Right lobe of liver (tissue), 6 donors: ENCODE results near the gene MFSD1. TPM values are rescaled to one million over a fixed set of nuclear protein-coding genes. Genes with fewer than 3 reads are reported as not detected.
"Not testable (repeated sequence)": the region's sequence is repeated elsewhere in the genome, so short reads cannot be mapped to it uniquely, and the experiment has no call there.

Experiments used
- ATAC-seq, 4 donors: fragments of 200-7000 bp; cut with Tn5 transposase; one replicate each; pipeline ENCODE4 v1.9.1; 2020; ENCODE audit warnings: mild to moderate bottlenecking in 4 of 4, moderate library complexity in 4 of 4
- DNase-seq, 3 donors: peaks; one replicate each; pipeline ENCODE4 v3.0.0-alpha.2; 2020
- H3K27ac ChIP-seq, 3 donors: fragments of 200-600 bp; one replicate each; pipeline ENCODE4 v1.8.0; 2022
- H3K27me3 ChIP-seq, 2 donors: fragments of 200-600 bp; one replicate each; pipeline ENCODE4 v1.8.0; 2022
- H3K36me3 ChIP-seq, 4 donors: fragments of 200-600 bp; sonication (generic) in 1 of 4; one replicate each; pipeline versions ENCODE4 v1.5.1 to v1.8.0; 2017 to 2022; ENCODE audit warnings: control low read depth in 1 of 4
- H3K4me1 ChIP-seq, 4 donors: fragments of 200-600 bp; sonication (generic) in 1 of 4; one replicate each; pipeline versions ENCODE4 v1.5.1 to v1.8.0; 2017 to 2022; ENCODE audit warnings: control low read depth in 1 of 4
- H3K4me3 ChIP-seq, 3 donors: fragments of 200-600 bp; one replicate each; pipeline ENCODE4 v1.8.0; 2022
- H3K9me3 ChIP-seq, 4 donors: fragments of 200-600 bp; sonication (generic) in 1 of 4; one replicate each; pipeline versions ENCODE4 v1.5.1 to v1.8.0; 2017 to 2022; ENCODE audit warnings: control low read depth in 1 of 4
- CTCF ChIP-seq, 4 donors: fragments of 200-600 bp in 3 of 4; fragments of 450-650 bp in 1 of 4; IDR thresholded peaks; one replicate each; pipeline versions ENCODE4 v1.5.1 to v1.8.0; 2016 to 2022; ENCODE audit warnings: antibody characterized with exemption in 4 of 4, mild to moderate bottlenecking in 2 of 4
- POLR2A ChIP-seq: fragments of 450-650 bp; IDR thresholded peaks from one replicate; pipeline ENCODE4 v1.6.1; 2017; ENCODE audit warnings: antibody characterized with exemption, mild to moderate bottlenecking
- WGBS: methylation state at CpG from one replicate; pipeline ENCODE4 v1.1.6; 2018; ENCODE audit warnings: low coverage, low lambda C conversion rate; ENCODE audit not compliant: insufficient coverage; ENCODE audit errors: missing lambda C conversion rate; 5-methylcytosine and 5-hydroxymethylcytosine counted together
- intact Hi-C, 2 donors: fragments of 100-400 bp; cut with DNase I; formaldehyde crosslinking; loops; one replicate each; pipeline versions ENCODE4 v1.11.2 to v1.14.1; 2022
- total RNA-seq, 6 experiments: library from RNA; depleted of rRNA in 2 of 6; stranded (reverse); fragments of >200 nt in 2 of 6; fragmentation: NEBNext Ultra II Directional in 3 of 6; extraction: Animal tissue kit (Norgen Biotek cat#: 25700) in 3 of 6; gene quantifications; one replicate each; pipeline versions ENCODE4 v1.1.0 to v1.2.4, GENCODE V29; 2016 to 2023
- donor health status: DM: no; HTN: yes; CAD: no.
- donor health status: DM: no; HTN: no; CAD: no.
- donor health status: DM: no; HTN: no; CAD: no.
- donor health status: DM: no; HTN: yes; CAD: no.
- donor health status: DM: no; HTN: yes; CAD: no.

The MFSD1 gene
- total RNA-seq, 6 experiments from 2014 or later: 25.3 to 38.5 (median 35.3) TPM

- no peak overlapping the region for H3K27ac ChIP-seq
- H3K36me3 ChIP-seq: no peaks in the 10 kb centered on the region
- no peak for TF ChIP-seq POLR2A
- TF ChIP-seq CTCF (IDR thresholded peaks at IDR 0.05): peak; percentile 72 to 90 (median 84)
- H3K4me1 ChIP-seq: no peaks in the 10 kb centered on the region
- DNase-seq (no peak), ATAC-seq (peak; percentile 82 to 93 (median 89))
- peak overlapping the region; percentile 2 to 28 (median 19) for H3K4me3 ChIP-seq
- H3K9me3 ChIP-seq: no peaks in the 10 kb centered on the region
- 7% methylated on average over 11 of the region's 11 CpGs for WGBS
- H3K27me3 ChIP-seq: no peaks in the 10 kb centered on the region
- intact Hi-C loops: no loop called here
These were observed 10.8 kb upstream of the MFSD1 start for GRCh38 chr3:158790901-158791589.

- DNase-seq, H3K27me3 ChIP-seq, intact Hi-C loops, H3K27ac ChIP-seq, H3K4me1 ChIP-seq, ATAC-seq, H3K9me3 ChIP-seq, H3K36me3 ChIP-seq, H3K4me3 ChIP-seq: not testable (repeated sequence)
- TF ChIP-seq CTCF (IDR thresholded peaks at IDR 0.05): peak in 1 of 4 donors; percentile 2
- 0% methylated on average over 1 of the region's 1 CpG for WGBS
These were observed 10.3 kb upstream of the MFSD1 start for GRCh38 chr3:158791590-158791920.

GRCh38 chr3:158792709-158793108, 9.1 kb upstream of the MFSD1 start:
- no peaks in the 10 kb centered on the region for H3K36me3 ChIP-seq
- ATAC-seq: no peak
- H3K27ac ChIP-seq: no peak overlapping the region
- H3K27me3 ChIP-seq: no peaks in the 10 kb centered on the region
- WGBS: 65% methylated on average over 8 of the region's 8 CpGs
- intact Hi-C loops: no loop called here
- TF ChIP-seq POLR2A (no peak), CTCF (IDR thresholded peaks at IDR 0.05) (no peak)
- no peaks in the 10 kb centered on the region for H3K9me3 ChIP-seq
- DNase-seq: no peak
- H3K4me1 ChIP-seq: no peaks in the 10 kb centered on the region
- H3K4me3 ChIP-seq: no peak overlapping the region

- TF ChIP-seq POLR2A (no peak), CTCF (IDR thresholded peaks at IDR 0.05) (no peak)
- 95% methylated on average over 2 of the region's 2 CpGs for WGBS
- Histone ChIP-seq H3K9me3 (no peaks in the 10 kb centered on the region), H3K27me3 (no peaks in the 10 kb centered on the region), H3K4me3 (no peak overlapping the region), H3K27ac (no peak overlapping the region), H3K36me3 (no peaks in the 10 kb centered on the region), H3K4me1 (no peaks in the 10 kb centered on the region)
- intact Hi-C loops: no loop called here
- DNase-seq (no peak), ATAC-seq (no peak)
These were observed 7.6 kb upstream of the MFSD1 start for GRCh38 chr3:158794206-158794605.
